Measurements from ENCODE around the gene PIGC. TPM values are rescaled to one million over a fixed set of nuclear protein-coding genes. Genes with fewer than 3 reads are reported as not detected.

The PIGC gene
- total RNA-seq, 2 experiments from 2014 or later: 16.6 to 17.4 TPM

DNA sequence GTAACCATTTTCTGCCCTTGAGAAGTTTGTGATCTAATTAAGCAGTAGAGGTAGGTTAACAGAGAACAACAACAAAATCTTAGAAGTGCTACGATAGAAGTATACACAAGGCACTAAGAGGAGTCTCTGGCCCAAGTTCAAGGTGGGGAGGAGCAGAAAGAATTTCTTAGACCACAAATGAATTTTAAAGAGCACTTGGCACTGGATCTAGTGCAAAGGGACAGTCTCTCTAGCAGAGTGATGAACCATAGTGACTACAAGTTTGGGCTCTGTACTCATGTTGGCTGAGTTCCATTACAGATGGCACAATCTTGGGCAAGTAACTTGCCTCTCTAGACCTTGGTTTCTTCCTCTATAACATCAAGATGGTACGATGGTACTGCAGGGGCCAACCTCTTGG, 33.3 kb upstream of the PIGC start:
- Mint-ChIP-seq H3K27me3 (peaks cover 7% of the 10 kb centered on the region), H3K4me1 (ENCODE audit: low read depth) (peaks cover 5% of the 10 kb centered on the region), H3K36me3 (no peaks in the 10 kb centered on the region), H3K9me3 (no peaks in the 10 kb centered on the region), H3K27ac (no peak overlapping the region), H3K4me3 (no peak overlapping the region)
- POLR2A ChIA-PET: no interaction called here
- DNase-seq: no peak
- intact Hi-C loops (cut with micrococcal nuclease): no loop called here
- CTCF ChIA-PET: interaction anchor here (1.0 kb wide), 1 partner anchor 9 kb away, joined by 3 read pairs; no protein-coding TSS in a partner anchor

DNA sequence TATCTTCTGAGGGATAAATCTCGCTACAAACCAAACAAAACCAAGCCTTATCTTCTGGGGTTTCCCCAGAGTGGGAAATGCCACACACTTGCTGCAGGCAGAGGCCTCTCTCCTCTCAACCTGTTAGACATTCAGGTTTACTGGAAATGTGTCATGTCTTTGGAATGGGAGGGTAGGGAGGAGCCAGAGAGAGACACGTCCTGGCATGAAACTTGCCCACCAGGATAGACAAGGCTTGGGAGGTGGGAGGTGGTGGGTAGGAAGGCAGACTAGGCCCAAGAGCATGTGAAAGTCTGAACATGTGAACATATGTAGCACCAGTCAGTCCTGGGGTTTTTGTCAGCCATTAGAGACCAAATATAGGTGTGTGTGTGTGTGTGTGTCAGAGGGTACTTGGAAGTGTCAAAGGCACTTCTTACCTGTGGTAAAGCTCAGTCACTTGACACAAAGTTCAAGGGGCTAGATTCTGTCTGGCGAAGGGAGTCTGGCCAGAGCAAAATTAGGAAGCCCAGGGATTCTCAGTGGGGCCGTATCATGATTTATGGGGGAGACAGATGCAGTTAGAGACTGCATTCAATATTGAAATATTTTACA, 32.4 kb upstream of the PIGC start:
- POLR2A ChIA-PET: no interaction called here
- Mint-ChIP-seq H3K27ac (no peak overlapping the region), H3K4me1 (ENCODE audit: low read depth) (peaks cover 5% of the 10 kb centered on the region), H3K4me3 (no peak overlapping the region), H3K36me3 (no peaks in the 10 kb centered on the region), H3K27me3 (peaks cover 7% of the 10 kb centered on the region), H3K9me3 (no peaks in the 10 kb centered on the region)
- intact Hi-C loops (cut with micrococcal nuclease): no loop called here
- DNase-seq: no peak
- CTCF ChIA-PET: interaction anchor here (1.0 kb wide), 1 partner anchor 10 kb away, joined by 3 read pairs; no protein-coding TSS in a partner anchor

DNA sequence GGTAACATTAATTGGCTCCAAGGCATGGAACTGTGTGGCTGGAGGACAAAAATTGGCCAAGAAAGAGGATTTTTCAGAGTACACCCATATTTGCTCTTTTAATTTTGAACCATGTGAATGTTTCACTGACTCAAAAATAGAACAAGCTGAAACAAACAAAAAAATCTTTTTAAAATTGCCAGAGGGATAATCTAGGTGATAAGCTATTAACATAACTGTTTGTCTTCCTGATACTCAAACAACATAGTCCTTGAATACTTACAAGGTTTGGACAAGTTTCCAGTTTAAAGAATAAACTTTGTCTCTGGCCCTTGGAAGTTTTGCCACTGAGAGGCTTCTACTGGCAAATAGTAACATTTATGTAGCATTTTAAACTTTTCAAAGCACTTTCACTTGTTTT, 30.0 kb upstream of the PIGC start:
- no peak for DNase-seq
- peaks cover 3% of the 10 kb centered on the region for H3K27me3 Mint-ChIP-seq
- ChIA-PET CTCF (no interaction called here), POLR2A (no interaction called here)
- H3K27ac Mint-ChIP-seq: no peak overlapping the region
- H3K4me3 Mint-ChIP-seq: no peak overlapping the region
- intact Hi-C loops (cut with micrococcal nuclease): no loop called here
- no peaks in the 10 kb centered on the region for H3K36me3 Mint-ChIP-seq
- H3K4me1 Mint-ChIP-seq (ENCODE audit: low read depth): no peaks in the 10 kb centered on the region
- H3K9me3 Mint-ChIP-seq: no peaks in the 10 kb centered on the region

- no peaks in the 10 kb centered on the region for H3K36me3 Mint-ChIP-seq
- CTCF ChIA-PET: interaction anchor here (0.7 kb wide), 2 partner anchors 123 to 366 kb away, joined by 3 to 4 read pairs; no protein-coding TSS in a partner anchor
- peaks cover 3% of the 10 kb centered on the region for H3K27me3 Mint-ChIP-seq
- no peak overlapping the region for H3K27ac Mint-ChIP-seq
- no peaks in the 10 kb centered on the region for H3K4me1 Mint-ChIP-seq (ENCODE audit: low read depth)
- POLR2A ChIA-PET: interaction anchor here (0.7 kb wide), 1 partner anchor 19 kb away, joined by 3 read pairs; no protein-coding TSS in a partner anchor
- intact Hi-C loops (cut with micrococcal nuclease): no loop called here
- H3K9me3 Mint-ChIP-seq: no peaks in the 10 kb centered on the region
- DNase-seq: no peak
- H3K4me3 Mint-ChIP-seq: no peak overlapping the region
Measured at GRCh38 chr1:172473302-172473701, 29.4 kb upstream of the PIGC start.

DNA sequence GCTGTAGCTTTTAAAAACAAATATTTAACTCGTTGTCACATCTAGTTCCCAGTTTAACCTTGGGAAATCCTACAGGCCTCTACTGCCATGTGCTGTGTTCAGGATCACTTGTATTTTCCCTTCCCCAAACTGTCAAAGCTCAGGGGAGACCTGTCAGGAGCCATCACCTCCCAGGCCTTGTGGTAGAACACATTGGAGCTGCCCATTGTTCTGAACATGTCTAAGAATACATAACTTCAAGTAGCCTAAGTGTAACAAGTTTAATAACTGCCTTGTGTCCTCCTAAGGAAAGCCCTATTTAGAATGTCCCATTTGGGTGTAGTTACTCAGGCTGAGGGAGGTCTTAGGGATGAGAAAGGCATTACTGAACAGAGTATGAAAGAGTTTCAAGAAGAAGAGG, 28.6 kb upstream of the PIGC start:
- Mint-ChIP-seq H3K4me1 (ENCODE audit: low read depth) (no peaks in the 10 kb centered on the region), H3K9me3 (no peaks in the 10 kb centered on the region), H3K36me3 (no peaks in the 10 kb centered on the region), H3K27me3 (peaks cover 3% of the 10 kb centered on the region), H3K4me3 (no peak overlapping the region), H3K27ac (no peak overlapping the region)
- intact Hi-C loops (cut with micrococcal nuclease): no loop called here
- DNase-seq: no peak
- CTCF ChIA-PET: no interaction called here
- POLR2A ChIA-PET: no interaction called here

GRCh38 chr1:172471666-172472065, 27.8 kb upstream of the PIGC start:
- intact Hi-C loops (cut with micrococcal nuclease): no loop called here
- Mint-ChIP-seq H3K4me1 (ENCODE audit: low read depth) (no peaks in the 10 kb centered on the region), H3K27me3 (peaks cover 3% of the 10 kb centered on the region), H3K36me3 (no peaks in the 10 kb centered on the region), H3K4me3 (no peak overlapping the region), H3K27ac (no peak overlapping the region), H3K9me3 (no peaks in the 10 kb centered on the region)
- DNase-seq: no peak
- ChIA-PET POLR2A (no interaction called here), CTCF (no interaction called here)

- no peak overlapping the region for H3K4me3 Mint-ChIP-seq
- H3K36me3 Mint-ChIP-seq: no peaks in the 10 kb centered on the region
- DNase-seq: no peak
- H3K27me3 Mint-ChIP-seq: peaks cover 3% of the 10 kb centered on the region
- no peaks in the 10 kb centered on the region for H3K9me3 Mint-ChIP-seq
- intact Hi-C loops (cut with micrococcal nuclease): no loop called here
- no peaks in the 10 kb centered on the region for H3K4me1 Mint-ChIP-seq (ENCODE audit: low read depth)
- H3K27ac Mint-ChIP-seq: no peak overlapping the region
- POLR2A ChIA-PET: no interaction called here
- CTCF ChIA-PET: no interaction called here
Measured at GRCh38 chr1:172470149-172470548, 26.3 kb upstream of the PIGC start.

DNA sequence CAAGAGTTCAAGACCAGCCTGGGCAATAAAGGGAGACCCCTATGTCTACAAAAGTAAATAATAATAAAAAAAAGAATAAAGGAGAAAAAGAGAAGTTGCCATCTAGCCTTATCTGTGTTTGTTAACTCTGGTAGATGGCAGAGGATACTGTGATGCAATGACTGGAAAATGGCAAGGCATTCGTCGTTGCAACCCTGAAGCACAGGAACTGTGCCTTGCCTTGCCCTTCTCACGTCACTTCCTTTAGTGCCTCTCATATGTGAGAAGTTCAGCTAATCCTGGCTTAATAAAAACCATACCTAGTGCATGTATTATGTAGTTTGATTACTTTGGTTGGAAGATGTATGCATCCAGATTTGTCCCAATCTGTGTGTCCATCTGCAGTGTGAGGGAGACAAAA, 25.8 kb upstream of the PIGC start:
- Mint-ChIP-seq H3K36me3 (no peaks in the 10 kb centered on the region), H3K9me3 (no peaks in the 10 kb centered on the region), H3K4me3 (no peak overlapping the region), H3K27ac (no peak overlapping the region), H3K4me1 (ENCODE audit: low read depth) (no peaks in the 10 kb centered on the region), H3K27me3 (peaks cover 3% of the 10 kb centered on the region)
- ChIA-PET CTCF (no interaction called here), POLR2A (no interaction called here)
- intact Hi-C loops (cut with micrococcal nuclease): no loop called here
- no peak for DNase-seq

DNA sequence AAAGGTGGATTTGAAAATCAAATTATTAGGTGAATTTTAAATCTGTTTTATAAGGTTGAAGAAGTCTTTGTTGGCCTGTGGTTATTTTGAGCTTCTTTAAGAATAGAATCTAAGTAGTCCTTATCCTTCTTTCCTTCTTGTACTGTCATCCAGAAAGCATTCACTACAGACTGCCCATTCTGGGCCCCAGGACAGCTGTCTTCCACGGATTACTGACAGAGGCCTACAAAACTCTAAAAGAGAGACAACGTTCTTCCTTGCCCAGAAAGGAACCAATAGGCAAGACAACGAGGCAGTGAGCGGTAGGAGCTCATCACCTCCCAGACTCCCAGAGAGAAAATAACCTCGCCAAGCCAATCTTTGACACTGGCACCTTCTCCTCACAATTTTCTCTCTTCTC, 24.4 kb upstream of the PIGC start:
- Mint-ChIP-seq H3K4me3 (no peak overlapping the region), H3K36me3 (no peaks in the 10 kb centered on the region), H3K27ac (no peak overlapping the region), H3K27me3 (peaks cover 3% of the 10 kb centered on the region), H3K9me3 (no peaks in the 10 kb centered on the region), H3K4me1 (ENCODE audit: low read depth) (no peaks in the 10 kb centered on the region)
- ChIA-PET CTCF (no interaction called here), POLR2A (no interaction called here)
- intact Hi-C loops (cut with micrococcal nuclease): no loop called here
- DNase-seq: no peak

DNA sequence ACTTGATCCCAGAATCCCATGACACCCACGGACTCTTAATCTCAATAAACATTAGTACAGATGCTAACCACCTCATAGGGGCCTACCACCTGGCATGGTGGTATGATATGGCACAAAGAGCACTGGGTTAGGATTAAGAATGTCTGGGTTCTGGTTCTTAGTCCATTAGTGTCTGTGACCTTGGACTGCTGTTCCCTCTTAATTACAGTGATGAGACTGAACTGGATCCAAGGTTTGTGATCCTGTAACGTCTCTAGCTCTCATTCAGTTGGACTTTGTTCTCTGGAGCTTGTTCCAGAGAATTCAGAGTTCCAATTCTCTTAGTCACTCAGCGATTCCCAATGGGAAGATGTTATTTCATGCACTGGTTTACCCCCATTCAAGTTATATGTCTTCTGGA, 23.6 kb upstream of the PIGC start:
- CTCF ChIA-PET: no interaction called here
- H3K27ac Mint-ChIP-seq: no peak overlapping the region
- POLR2A ChIA-PET: no interaction called here
- intact Hi-C loops (cut with micrococcal nuclease): no loop called here
- no peaks in the 10 kb centered on the region for H3K4me1 Mint-ChIP-seq (ENCODE audit: low read depth)
- H3K27me3 Mint-ChIP-seq: no peaks in the 10 kb centered on the region
- H3K36me3 Mint-ChIP-seq: no peaks in the 10 kb centered on the region
- no peak overlapping the region for H3K4me3 Mint-ChIP-seq
- no peak for DNase-seq
- no peaks in the 10 kb centered on the region for H3K9me3 Mint-ChIP-seq

- no peaks in the 10 kb centered on the region for H3K27me3 Mint-ChIP-seq
- no peak for DNase-seq
- intact Hi-C loops (cut with micrococcal nuclease): no loop called here
- ChIA-PET CTCF (interaction anchor here (1.1 kb wide), 1 partner anchor 16 kb away, joined by 4 read pairs; no protein-coding TSS in a partner anchor), POLR2A (no interaction called here)
- H3K4me1 Mint-ChIP-seq (ENCODE audit: low read depth): no peaks in the 10 kb centered on the region
- no peaks in the 10 kb centered on the region for H3K36me3 Mint-ChIP-seq
- H3K9me3 Mint-ChIP-seq: no peaks in the 10 kb centered on the region
- H3K4me3 Mint-ChIP-seq: no peak overlapping the region
- H3K27ac Mint-ChIP-seq: no peak overlapping the region
Measured at GRCh38 chr1:172466795-172467407, 23.0 kb upstream of the PIGC start.

GRCh38 chr1:172465617-172466016, 21.7 kb upstream of the PIGC start:
- Mint-ChIP-seq H3K27ac (no peak overlapping the region), H3K4me3 (no peak overlapping the region), H3K36me3 (no peaks in the 10 kb centered on the region), H3K27me3 (no peaks in the 10 kb centered on the region), H3K9me3 (no peaks in the 10 kb centered on the region), H3K4me1 (ENCODE audit: low read depth) (no peaks in the 10 kb centered on the region)
- POLR2A ChIA-PET: no interaction called here
- intact Hi-C loops (cut with micrococcal nuclease): no loop called here
- no peak for DNase-seq
- CTCF ChIA-PET: no interaction called here

GRCh38 chr1:172460887-172461315, 17.0 kb upstream of the PIGC start:
- H3K4me1 Mint-ChIP-seq (ENCODE audit: low read depth): no peaks in the 10 kb centered on the region
- no peak overlapping the region for H3K27ac Mint-ChIP-seq
- intact Hi-C loops (cut with micrococcal nuclease): no loop called here
- no peaks in the 10 kb centered on the region for H3K9me3 Mint-ChIP-seq
- POLR2A ChIA-PET: no interaction called here
- no peaks in the 10 kb centered on the region for H3K36me3 Mint-ChIP-seq
- DNase-seq: no peak
- H3K4me3 Mint-ChIP-seq: no peak overlapping the region
- H3K27me3 Mint-ChIP-seq: peaks cover 1% of the 10 kb centered on the region
- CTCF ChIA-PET: no interaction called here

Measured in activated CD4-positive, alpha-beta memory T cell treated with anti-CD3 and anti-CD28 coated beads for 36 hours (primary cell).